CD4-positive, alpha-beta T cell treated with Interleukin-2 at 100 ng/mL for 4 hours (primary cell): ENCODE data around the gene PAPSS2.

Experiments
- DNase-seq: peaks from one replicate; pipeline ENCODE4 v3.0.0-alpha.2; 2020; ENCODE audit warnings: low spot score

PAPSS2 gene

DNA sequence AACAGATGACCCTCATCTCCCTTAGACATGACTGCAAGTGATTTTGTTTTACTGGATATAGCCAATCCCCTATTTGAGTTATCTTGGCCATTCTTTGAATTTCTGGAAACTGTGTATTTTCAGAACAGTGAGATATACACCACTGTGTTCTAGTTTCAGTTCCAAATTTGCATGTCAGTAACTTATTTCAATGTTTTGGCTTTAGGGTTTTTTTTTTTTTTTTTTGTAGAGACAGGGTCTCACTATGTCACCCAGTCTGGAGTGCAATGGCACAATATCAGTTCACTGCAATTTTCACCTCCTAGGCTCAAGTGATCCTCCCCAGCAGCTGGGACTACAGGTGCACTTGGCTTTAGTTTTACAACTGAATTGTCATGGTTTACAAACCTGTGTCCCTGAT lies 91.1 kb downstream of the PAPSS2 start:
- DNase-seq: no peak

DNA sequence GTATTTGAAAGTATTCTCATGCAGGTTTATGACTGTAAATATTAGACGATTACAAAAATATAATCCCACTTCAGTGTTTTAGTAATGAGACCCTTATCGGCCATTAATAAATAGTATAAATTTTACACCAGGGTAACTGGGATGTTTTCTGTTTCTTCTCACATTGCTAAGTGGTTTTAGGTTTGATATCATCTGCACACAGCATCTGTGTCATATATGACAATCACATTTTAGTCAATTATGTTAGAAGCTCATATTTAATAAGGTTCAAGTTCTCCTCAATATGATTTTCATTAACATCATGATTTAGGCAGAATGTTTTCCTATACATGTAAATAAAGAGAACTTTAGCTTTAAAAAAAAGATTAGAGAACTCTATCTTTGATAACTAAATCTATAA lies 91.6 kb downstream of the PAPSS2 start:
- no peak for DNase-seq

DNA sequence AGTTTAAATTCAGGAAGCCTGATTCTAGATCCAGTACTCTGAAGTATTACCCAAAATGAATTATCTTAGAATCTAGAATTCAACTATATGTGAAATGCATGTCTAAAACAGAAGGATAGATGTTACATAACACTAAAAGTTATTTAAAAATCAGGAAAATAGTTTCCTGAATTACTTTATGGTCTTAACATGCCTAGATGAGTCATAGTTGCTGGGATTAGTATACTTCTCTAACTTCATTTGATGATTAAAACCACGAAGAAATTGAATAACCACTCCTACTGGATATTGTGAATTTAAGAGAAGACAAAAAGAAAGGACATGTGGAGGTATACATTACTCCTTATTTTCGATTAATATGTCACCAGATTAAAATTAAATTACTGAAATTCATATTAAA lies 92.9 kb downstream of the PAPSS2 start:
- DNase-seq: no peak

DNA sequence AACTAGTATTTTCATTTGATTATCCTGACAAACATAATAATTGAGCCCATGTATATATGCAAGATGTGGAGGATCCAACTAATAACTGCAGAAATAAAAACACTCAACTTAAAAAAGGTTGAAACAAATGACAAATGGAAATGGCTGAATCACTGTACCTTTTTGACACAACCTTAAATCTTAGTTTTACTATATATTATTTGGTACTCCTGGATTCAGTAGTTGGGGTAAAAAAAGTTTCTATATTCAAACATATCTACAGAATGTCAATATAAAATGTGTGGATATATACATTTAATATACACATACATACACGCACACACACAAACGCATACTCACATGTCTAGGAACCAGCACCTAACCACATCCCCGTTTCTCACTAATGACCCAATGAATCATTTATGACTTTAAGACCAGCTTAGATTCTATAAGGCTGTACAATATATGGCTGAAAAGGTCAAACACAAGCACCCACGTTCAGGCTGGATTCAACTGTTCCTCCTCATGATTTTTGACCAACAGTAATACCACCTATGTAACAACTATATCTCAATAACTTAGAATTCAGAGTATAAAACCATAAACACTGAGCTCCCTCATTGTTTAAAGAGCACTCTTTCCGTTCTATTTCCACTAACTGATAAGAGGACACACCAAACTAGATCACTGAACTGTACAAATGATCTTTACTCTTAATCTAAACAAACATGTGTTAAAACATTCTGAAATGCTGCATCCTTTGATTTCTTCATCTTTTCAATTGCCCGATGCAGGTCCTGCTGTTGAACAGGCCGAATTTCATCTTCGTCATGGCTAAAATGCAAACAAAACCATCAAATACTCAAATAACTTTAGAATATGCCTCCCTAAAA lies 94.6 kb downstream of the PAPSS2 start:
- DNase-seq: no peak

DNA sequence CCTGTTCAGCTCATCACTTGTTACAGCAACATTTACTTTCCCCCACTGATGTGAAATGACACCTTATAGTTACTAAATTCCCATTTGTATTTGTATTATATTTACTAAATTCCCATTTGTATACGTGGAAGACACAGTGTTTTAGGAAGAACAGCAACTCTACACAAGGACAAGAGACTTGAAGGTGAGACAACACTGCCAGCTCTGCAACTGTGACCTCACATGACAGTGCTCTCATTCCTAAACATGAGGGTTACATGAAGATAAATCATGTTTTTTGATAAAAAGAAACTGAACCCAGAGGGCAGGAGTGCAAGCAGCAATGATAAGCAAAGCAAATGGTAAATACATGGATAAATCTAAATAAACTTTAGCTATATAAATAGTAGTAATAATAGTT lies 98.0 kb downstream of the PAPSS2 start:
- no peak for DNase-seq

DNA sequence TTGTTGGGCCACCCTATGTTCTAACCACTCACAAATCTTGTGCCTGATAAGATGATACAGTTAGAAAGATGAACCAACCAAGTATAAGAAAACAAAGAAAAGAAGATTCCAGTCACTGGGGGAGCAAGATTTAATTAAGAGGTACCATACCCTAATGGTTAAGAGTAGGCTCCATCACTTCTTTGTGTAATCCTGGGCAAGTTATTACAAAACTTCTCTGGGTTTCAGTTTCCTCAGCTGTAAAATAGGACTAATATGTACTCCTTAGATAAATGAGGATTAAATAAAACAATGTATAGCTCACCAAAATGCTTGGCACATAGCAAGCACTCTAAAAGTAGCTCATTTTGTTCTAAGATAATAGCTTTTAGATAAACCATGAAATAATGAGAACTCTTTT lies 99.9 kb downstream of the PAPSS2 start:
- DNase-seq: no peak

DNA sequence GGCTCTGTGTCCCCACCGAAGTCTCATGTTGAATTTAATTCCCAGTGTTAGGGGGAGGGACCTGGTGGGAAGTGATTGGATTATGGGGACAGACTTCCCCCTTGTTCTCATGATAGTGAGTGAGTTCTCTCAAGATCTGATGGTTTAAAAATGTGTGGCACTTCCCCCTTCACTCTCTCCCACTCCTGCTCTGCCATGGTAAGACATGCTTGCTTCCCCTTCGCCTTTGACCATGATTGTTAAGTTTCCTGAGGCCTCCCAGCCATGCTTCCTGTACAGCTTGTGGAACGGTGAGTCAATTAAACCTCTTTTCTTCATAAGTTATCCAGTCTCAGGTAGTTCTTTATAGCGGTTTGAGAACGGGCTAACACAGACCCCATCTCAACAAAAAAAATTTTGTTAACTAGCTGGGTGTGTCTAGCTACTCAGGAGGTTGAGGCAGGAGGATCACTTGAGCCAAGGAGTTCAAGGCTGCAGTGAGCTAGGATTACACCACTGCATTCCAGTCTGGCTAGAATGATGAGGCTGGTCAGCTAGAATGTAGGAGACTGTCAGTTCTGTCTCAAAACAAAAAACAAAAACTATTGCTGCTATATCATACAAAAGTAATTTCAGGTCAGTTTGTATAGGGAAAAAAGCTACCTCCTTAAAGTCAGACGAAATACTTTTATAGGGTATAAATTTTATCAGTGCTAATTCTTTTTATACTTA lies 100.7 kb downstream of the PAPSS2 start:
- DNase-seq: no peak

DNA sequence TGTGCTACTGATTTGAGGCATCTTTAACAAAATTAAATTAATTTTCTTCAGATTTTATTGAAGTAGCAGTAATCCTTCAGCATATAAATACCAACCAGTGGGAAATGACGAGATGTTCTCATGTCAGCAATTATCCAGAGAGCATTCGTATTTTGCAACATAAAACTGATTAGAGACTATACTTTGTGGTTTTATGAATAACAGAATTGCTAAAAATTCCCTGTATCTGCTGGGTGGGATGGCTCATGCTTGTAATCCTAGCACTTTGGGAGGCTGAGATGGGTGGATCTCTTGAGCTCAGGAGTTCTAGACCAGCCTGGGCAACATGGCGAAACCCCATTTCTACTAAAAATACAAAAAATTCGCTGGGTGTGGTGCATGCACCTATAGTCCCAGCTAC lies 101.5 kb downstream of the PAPSS2 start:
- no peak for DNase-seq

DNA sequence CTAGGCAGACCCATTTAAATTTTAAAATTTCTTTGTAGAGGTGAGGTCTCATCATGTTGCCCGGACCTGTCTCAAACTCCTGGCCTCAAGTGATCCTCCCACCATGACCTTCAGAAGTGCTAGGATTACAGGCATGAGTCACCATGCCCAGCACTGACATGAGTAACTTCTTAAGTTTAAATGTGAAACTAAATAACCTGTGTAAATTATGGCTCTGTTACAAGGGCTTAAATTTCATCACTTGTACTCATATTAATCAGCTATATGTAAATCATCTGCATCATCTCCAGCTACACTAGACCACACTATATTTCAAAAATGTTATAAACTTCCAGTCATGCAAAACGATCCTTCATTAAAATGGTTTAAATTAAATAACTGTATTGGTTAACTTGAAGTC lies 102.2 kb downstream of the PAPSS2 start:
- DNase-seq: peak; percentile 26

DNA sequence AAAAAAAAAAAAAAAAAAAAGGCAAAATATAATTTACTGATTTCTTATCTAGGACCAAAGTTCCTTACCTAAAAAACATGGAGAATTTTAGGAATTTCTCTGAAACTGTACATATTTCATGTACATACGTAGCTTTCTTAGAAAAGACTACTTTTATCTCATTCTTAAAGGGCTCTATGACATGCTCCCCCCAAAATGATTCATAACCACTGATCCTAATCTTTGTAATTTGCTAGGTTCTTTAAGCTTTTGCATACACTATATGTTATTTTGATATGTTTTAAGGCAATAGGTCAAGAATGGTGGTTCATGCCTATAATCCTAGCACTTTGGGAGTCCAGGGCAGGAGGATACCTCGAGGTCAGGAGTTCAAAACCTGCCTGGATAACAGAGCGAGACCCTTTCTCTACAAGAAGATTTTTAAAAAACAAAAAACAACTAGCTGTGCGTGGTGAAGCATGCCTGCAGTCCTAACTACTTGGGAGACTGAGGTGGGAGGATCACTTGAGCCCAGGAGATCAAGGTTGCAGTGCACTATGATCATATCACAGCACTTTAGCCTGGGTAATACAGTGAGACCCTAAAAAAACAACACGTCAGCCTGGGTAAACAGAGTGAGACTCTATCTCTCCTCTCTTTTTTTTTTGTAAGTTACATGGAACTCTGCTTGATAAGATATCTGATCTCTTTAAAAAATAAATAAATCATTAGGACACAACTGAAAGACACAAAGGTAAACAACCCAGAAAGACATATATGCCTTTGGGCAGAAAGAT lies 103.6 kb downstream of the PAPSS2 start:
- DNase-seq: no peak

DNA sequence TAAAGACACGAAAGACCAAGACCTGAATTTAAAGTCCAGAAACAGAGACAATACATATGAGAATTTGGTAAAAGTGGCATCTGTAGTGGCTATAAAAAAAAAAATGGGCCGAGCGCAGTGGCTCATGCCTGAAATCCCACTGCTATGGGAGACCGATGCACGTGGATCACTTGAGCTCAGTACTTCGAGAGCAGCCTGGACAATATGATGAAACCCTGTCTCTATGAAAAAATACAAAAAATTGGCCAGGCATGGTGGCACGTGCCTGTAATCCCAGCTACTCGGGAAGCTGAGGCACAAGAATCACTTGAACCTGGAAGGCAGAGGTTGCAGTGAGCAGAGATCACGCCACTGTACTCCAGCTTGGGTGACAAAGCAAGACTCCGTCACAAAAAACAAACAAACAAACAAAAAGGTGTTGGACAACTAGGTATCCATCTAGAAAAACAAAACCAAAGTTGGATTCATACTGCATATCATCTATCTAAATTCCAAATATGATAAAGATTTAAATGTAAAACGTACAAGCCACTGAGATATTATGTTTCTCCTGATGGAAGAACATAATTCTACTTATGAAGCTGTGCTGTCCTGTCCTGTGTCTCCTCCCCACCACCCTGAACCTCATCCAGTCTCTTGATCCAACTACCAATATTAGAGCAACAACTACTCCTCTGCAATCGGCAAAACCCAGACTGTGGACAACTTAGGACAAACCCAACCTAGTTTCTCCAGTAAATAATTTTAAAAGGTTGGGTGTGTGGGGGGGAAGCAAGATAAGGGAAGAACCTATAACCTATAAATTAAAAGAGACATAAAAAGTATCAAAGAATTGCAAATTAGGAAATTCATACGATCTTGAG lies 104.6 kb downstream of the PAPSS2 start:
- no peak for DNase-seq

DNA sequence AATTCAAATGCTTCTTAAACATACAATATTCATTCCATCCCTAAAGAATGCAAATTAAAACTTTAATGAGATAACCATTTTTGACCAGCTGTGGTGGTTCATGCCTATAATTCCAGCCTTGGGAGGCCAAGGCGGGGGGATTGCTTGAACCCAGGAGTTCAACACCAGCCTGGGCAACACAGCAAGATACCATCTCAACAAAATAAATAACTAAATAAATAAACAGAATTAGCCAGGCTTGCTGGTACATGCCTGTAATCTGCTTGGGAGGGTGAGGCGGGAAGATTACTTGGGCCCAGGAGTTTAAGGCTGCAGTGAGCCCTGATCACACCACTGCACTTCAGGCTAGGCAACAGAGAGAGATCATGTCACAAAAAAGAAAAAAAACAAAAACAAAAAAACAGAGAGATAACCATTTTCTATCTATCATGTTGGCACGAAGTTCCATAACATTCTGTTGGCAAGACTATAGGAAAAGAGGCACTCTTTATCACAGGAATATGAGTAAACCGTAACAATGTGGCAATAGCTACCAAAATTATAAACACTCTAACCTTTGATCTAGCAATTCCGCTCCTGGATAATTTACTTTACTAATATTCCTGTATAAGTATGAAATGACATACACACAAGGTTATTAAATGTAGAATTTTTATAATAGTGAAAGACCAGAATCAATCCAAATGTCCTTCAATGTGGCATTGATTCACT lies 106.1 kb downstream of the PAPSS2 start:
- no peak for DNase-seq

DNA sequence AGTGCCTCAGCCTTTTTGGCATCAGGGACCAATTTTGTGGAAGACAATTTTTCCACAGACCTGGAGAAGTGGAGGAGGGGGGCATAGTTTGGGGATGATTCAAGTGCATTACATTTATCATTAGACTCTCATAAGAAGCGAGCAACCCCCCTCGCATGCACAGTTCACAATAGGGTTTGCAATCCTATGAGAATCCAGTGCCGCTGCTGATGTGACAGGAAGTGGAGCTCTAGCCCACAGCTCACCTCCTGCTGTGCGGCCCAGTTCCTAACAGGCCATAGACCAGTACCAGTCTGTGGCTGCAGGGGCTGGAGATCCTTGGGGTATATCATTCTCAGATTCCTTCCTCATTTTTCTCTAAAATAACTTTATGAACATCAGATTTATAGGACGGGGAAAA lies 107.6 kb downstream of the PAPSS2 start:
- no peak for DNase-seq

DNA sequence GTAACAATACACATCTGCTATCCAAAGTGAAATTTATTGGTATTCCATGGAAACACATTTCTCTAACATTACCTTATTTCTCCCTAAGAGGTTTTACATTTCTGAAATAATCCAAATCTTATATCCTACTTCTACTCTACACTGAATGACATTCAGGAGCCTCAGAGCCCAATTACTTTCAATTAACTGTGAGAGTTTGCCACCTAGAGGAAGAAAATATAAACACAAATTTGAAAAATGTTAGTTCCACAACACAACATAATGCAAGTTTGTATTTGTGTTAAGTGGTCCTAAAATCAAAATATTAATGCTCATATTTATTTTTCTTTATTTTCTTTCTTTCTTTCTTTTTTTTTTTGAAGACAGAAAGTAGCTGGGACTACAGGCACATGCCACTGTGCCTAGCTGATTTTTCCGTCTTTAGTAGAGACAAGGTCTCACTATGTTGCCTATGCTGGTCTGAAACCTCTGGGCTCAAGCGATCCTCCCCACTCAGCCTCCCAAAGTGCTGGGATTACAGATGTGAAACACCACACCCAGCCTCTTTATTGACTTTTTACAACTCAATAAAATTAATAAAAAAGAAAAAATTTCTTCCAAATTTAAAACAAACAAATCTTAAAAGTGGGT lies 112.3 kb downstream of the PAPSS2 start:
- DNase-seq: peak; percentile 30

DNA sequence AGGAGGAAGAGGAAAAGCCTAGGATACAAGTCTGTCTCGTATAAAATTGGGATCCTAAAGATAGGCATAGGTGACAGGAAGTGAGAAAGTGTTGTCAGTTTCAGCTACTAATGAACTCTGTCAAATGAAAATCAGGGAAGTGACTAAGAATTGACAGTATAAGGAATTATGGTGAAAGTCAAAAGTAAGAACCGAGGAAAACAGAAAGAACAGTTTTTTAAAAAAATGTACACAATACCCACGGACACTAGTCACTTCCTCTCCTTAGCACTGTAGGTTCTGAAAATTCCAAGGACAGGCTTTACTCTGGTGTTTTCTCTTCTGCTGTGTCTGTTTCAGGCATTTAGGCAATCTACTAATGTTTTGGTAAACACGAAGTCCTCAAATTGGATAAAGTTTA lies 116.1 kb downstream of the PAPSS2 start:
- no peak for DNase-seq

DNA sequence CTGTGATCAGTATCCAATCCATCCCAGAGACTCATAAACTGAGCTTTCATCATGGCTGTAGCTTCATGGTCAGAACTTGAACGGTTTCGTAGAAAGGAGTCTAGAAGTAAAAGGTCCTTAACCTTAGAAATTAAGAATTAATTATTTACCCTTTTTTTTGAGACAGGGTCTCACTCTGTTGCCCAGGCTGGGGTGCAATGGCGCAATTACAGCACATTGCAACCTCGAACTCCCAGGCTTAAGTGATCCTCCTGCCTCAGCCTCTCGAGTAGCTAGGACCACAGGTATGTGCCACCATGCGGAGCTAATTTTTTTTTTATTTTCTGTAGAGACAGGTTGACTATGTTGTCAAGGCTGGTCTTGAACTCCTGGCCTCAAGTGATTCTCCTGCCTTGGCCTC lies 116.7 kb downstream of the PAPSS2 start:
- no peak for DNase-seq

DNA sequence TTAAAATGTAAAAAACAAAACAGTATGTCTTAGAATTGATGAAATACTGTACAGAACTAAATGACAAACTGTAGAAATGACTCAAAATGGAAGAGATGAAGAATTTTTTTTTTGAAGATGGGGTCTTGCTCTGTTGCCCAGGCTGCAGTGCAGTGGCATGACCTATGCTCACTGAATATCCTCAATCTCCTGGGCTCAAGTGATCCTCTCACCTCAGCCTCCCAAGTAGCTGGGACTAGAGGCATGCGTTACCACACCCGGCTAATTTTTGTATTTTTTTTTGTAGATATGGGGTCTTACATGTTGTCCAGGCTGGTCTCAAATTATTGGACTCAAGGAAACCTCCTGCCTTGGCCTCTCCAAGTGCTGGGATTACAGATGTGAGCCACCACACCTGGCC lies 121.9 kb downstream of the PAPSS2 start:
- DNase-seq: no peak

DNA sequence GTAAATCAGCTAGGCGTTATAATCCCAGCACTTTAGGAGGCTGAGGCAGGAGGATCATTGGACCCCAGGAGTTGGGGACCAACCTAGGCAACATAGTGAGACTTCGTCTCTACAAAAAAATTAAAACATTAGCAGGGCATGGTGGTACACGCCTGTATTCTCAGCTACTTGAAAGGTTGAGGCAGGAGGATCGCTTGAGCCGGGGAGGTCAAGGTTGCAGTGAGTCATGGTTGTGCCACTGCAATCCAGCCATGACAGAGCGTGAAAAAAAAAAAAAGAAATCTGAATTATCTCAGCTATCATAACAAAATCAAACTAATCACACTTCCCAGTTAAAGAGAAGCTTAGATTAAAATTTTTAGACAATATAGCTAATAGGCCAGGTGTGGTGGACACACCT lies 123.0 kb downstream of the PAPSS2 start:
- DNase-seq: no peak

DNA sequence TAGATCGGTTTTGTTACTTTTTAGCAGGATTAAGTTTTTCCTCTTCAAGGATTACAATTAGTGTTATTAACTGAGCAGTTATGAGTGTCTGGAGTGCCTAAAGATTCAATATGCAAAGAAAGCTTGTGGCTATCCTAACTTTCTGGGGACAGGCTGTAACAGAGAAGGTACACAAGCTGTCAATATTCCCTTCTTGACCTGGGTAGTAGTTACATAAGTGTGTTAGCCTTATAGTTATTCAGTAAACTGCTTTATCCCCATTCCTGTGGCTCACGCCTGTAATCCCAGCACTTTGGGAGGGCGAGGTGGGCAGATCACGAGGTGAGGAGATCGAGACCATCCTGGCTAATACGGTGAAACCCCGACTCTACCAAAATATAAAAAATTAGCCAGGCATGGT lies 126.7 kb downstream of the PAPSS2 start:
- no peak for DNase-seq

DNA sequence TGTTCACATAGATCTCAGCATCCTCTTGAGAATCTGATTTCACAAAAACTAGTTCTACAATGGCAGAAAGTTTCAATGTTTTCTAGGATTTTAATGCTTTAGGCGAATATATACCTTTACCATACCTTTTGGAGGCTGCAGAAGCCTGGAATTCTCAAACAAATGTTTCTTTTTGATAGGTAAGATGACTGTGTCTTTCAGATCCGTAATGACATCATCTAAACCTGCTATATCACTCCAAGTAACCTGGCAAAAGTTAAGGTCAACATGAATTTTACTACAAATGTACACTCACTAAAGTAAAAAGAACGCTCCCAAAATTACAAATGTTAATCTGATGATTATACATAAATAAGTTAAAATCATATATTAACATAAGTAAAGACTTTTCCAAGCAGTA lies 130.5 kb downstream of the PAPSS2 start:
- DNase-seq: no peak

DNA sequence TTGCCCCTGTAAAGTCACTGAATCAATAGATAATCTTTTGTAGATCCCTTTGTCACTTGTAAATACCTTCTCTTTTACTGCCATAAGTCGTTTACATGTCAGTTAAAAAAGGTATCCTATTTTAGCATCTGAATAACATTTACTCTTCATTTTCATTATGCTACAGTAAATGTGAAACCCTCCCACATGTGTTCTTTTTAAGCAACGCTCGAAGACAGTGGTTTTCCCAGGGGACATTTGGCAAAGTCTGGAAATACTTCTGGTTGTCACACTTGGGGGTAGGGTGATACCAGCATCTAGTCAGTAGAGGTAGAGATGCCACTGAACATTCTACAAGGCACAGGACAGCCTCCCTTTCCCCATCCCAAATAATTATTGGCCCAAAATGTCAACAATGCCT lies 134.6 kb downstream of the PAPSS2 start:
- no peak for DNase-seq
